ENCODE results near the gene ZNF317.
"Not testable (repeated sequence)": the region's sequence is repeated elsewhere in the genome, so short reads cannot be mapped to it uniquely, and the experiment has no call there.

ZNF317 gene

GRCh38 chr19:9178901-9179300 lies 38.7 kb downstream of the ZNF317 start, which contains the start of gene OR7D2:
TSS of gene OR7D2 (plus strand) at chr19:9178979. CDS start at chr19:9185782, 6,803 bp downstream.
- DNase-seq = no peak

DNA sequence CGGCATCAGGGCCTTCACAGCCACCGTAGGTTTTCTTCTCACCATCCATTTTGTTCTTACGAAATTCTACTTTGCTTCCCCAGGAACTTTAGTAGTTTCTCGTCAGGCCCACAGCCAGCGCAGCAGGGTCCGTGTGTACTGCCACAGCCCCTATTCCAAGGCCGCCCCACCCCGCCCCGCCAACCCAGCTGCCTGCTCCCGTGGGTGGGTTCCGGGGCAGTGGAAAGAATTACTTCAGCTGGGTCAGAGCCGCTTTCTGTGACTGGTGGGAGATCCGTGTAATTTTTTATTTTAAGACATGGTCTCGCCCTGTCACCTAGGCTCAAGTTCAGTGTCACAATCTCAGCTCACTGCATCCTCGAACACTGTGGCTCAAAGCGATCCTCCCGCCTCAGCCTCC lies 42.8 kb downstream of the ZNF317 start:
- DNase-seq = no peak

GRCh38 chr19:9187191-9187590 lies 47.0 kb downstream of the ZNF317 start:
- no peak for DNase-seq

- DNase-seq = no peak
These were observed 49.3 kb downstream of the ZNF317 start for GRCh38 chr19:9189535-9189934.

DNA sequence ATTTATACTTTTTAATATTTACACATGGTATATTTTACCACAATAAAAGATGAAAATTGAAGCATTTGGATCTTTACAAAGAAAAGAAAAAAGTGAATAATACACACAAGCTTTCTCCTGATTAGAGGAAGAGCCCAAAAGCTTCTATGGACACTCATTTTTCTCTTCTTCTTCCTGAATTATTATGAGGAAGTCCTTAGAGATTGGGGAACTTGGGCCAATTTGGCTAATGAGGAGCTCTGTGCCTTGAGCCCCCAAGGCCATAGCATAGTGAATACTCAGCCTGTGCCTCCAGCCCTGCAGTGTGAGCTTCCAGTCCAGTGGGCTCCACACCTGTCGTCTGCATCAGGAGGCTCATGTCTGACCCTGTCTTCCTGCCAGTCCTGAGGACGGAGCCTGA lies 57.8 kb downstream of the ZNF317 start:
- not testable (repeated sequence) for DNase-seq

- DNase-seq = peak; percentile 22 to 46
These were observed 65.4 kb downstream of the ZNF317 start for GRCh38 chr19:9205501-9206113.

Data from NCI-H2081 (cell line).